IPS DF 6.9 (cell line): ENCODE results near the gene CERS4.
A peak's percentile ranks its signal among the peaks of the same experiment; 100 is the strongest.
"Not testable (repeated sequence)": the region's sequence is repeated elsewhere in the genome, so short reads cannot be mapped to it uniquely, and the experiment has no call there.

ENCODE experiments used
- DNase-seq: peaks from one replicate; pipeline ENCODE4 v3.0.0-alpha.2; 2013; ENCODE audit warnings: low read depth, low spot score
- H3K27ac ChIP-seq: one replicate; pipeline ENCODE4 v1.5.1; 2013; ENCODE audit warnings: low read length, control low read depth
- H3K27me3 ChIP-seq: 2 replicates; pipeline ENCODE4 v1.6.1; 2013; ENCODE audit warnings: mild to moderate bottlenecking, low read length; ENCODE audit not compliant: control insufficient read depth, insufficient read depth
- H3K36me3 ChIP-seq: 2 replicates; pipeline ENCODE4 v1.6.1; 2013; ENCODE audit warnings: low read length; ENCODE audit not compliant: control insufficient read depth, insufficient read depth
- H3K4me1 ChIP-seq: 2 replicates; pipeline ENCODE4 v1.6.1; 2013; ENCODE audit warnings: low read length; ENCODE audit not compliant: control insufficient read depth, insufficient read depth
- H3K4me3 ChIP-seq: 2 replicates; pipeline ENCODE4 v1.5.1; 2013; ENCODE audit warnings: mild to moderate bottlenecking, low read length
- H3K9me3 ChIP-seq: 2 replicates; pipeline ENCODE4 v1.6.1; 2013; ENCODE audit warnings: low read length, inconsistent platforms; ENCODE audit not compliant: control insufficient read depth, insufficient read depth
- WGBS: extraction: QIAGEN DNeasy Blood & Tissue Kit; methylation state at CpG from one replicate; pipeline ENCODE4 v1.1.7; 2013; ENCODE audit warnings: mixed read lengths, missing lambda C conversion rate; ENCODE audit not compliant: insufficient read length, insufficient coverage; 5-methylcytosine and 5-hydroxymethylcytosine counted together

Gene CERS4

DNA sequence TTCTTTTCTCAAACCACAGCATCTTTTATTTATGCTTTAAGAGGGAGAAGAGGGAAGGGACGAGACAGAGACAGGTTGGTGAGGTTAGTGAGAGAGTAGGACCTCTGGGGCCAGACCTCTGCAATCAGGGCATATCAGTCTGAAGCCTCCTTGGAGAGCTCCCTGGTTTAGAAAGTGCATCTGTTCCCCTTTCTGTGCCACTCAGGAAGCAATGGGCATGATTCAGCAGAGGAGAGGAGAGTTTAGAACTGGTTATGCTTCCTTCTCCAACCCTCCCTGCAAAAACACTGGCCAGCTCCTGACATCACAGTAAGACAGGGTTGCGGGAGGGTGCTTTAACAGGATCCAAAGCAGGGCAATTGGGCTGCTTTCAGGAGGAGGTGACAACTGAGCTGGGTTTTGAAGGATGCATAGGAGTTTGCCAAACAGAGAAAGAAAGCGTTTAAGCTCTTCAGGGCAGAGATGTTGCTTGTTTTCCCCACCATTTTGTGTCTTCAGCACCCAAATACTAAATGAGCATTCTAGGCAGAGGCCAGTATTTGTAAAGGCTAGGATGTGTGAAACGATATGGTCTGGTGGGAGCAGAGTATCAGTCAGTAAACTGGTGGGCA is 33.1 kb downstream of the CERS4 start:
- Histone ChIP-seq H3K27ac (no peak overlapping the region), H3K9me3 (no peaks in the 10 kb centered on the region), H3K4me3 (no peak overlapping the region), H3K4me1 (peaks cover 5% of the 10 kb centered on the region; the same call in 1 of the 2 replicates), H3K36me3 (no peaks in the 10 kb centered on the region), H3K27me3 (no peaks in the 10 kb centered on the region)
- no peak for DNase-seq
- no CpG with 5 or more reads among the region's 4 CpGs for WGBS

DNA sequence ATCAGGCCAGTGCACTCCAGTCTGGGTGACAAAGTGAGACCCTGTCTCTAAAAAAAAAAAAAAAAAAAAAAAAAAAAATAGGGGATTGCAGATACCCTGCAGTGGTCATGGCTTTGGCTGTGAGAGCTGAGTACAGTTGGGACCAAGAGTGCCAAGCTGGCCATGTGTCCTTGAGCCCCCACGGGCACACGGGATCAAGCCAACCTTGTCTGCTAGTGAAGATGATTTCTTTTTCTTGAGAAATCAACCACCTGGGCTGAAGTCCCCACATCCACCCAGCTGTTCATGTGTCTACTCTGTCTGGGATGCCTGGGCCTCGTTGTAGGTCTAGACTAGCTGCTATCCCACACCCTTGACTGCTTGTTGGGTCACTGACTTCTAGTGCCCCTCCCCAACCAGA is 34.0 kb downstream of the CERS4 start:
- H3K4me1 ChIP-seq: peaks cover 5% of the 10 kb centered on the region; the same call in 1 of the 2 replicates
- no peak overlapping the region for H3K4me3 ChIP-seq
- H3K9me3 ChIP-seq: no peaks in the 10 kb centered on the region
- no peak overlapping the region for H3K27ac ChIP-seq
- WGBS: no CpG with 5 or more reads among the region's 3 CpGs
- DNase-seq: no peak
- H3K36me3 ChIP-seq: no peaks in the 10 kb centered on the region
- H3K27me3 ChIP-seq: no peaks in the 10 kb centered on the region

DNA sequence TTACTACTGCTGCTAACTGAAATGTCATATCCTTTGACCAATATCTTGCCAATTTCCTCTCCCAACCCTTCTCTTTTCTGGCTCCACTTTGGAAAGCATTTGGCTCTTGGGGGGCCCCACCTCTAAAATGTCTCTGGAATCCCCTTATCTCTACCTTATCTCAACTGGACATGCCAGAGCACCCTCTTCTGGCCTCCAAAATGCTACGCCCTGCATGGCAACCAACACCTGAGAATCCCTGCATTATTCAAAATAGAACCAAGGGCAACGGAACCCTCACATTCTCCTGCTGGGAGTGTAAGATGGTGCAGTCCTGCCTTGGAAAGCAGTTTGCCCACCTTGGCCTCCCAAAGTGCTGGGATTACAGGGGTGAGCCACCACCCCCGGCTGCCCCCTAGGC is 35.3 kb downstream of the CERS4 start:
- Histone ChIP-seq H3K27ac (no peak overlapping the region), H3K4me3 (no peak overlapping the region), H3K4me1 (peaks cover 5% of the 10 kb centered on the region; the same call in 1 of the 2 replicates), H3K36me3 (no peaks in the 10 kb centered on the region), H3K9me3 (no peaks in the 10 kb centered on the region), H3K27me3 (no peaks in the 10 kb centered on the region)
- no peak for DNase-seq
- no CpG with 5 or more reads among the region's 3 CpGs for WGBS

DNA sequence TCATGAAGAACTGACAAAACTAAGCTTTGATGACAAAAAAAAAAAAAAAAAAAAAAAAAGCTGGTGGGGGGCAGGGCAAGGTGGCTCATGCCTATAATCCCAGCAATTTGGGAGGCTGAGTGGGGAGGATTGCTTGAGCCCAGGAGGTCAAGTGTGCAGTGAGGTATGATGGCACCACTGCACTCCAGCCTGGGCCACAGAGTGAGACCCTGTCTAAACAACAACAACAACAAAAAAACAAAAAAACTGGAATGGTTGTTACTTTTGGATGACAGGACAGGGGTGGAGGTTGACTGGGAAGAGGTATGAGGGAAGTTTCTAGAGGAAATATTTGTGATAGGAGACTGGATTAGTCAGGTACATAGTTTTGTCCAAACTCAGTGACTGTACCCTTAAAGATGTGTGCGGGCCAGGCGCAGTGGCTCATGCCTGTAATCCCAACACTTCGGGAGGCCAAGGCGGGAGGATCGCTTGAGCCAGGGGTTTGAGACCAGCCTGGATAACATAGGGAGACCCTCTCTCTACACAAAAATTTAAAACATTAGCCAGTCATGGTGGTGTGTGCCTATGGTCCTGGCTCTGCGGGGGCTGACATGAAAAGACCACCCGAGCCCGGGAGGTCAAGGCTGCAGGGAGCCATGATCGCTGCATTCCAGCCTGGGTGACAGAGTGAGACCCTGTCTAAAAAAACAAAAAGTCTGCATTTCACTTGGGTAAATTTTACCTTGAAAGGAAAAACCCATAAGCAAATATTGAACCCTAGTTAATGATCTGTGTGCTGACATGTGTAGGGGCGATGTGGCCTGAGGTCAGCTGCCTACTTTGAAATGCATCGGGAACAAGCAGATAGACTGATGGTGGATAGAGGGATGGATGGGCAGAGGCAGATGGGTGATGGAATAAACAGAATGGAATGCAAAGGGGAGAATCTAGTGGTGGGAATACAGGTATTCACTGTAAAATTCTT is 37.0 kb downstream of the CERS4 start:
- no peaks in the 10 kb centered on the region for H3K36me3 ChIP-seq
- no peak overlapping the region for H3K27ac ChIP-seq
- no peak overlapping the region for H3K4me3 ChIP-seq
- H3K27me3 ChIP-seq: no peaks in the 10 kb centered on the region
- no CpG with 5 or more reads among the region's 11 CpGs for WGBS
- no peaks in the 10 kb centered on the region for H3K9me3 ChIP-seq
- H3K4me1 ChIP-seq: no peaks in the 10 kb centered on the region
- no peak for DNase-seq

DNA sequence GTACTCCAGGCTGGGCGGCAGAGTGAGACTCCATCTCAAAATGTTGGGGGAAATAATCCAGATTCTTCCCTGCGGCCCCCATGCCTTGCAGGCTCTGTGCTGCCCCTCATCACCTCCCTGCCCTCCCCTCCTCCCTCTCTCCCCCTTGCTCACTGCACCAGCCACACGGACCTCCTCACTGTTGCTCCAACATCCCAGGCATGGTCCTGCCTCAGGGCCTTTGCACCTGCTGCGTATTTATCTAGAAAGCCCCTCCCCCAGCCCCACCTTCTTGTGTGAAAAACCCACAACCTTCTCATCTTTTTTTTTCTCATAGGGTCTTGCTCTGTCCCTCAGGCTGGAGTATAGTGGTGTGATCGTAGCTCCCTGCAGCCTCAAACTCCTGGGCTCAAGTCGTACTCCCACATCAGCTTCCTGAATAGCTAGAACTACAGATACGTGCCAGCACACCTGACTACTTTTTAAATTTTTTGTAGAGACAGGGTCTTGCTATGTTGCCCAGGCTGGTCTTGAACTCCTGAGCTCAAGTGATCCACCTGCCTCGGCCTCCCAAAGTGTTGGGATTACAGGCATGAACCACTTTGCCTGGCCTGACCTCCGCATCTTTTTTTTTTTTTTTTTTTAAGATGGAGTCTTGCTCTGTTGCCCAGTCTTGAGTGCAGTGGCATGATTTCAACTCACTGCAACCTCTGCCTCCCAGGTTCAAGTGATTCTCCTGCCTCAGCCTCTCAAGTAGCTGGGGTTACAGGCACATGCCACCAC is 38.1 kb downstream of the CERS4 start:
- not testable (repeated sequence) for H3K9me3 ChIP-seq, DNase-seq, H3K4me1 ChIP-seq, H3K36me3 ChIP-seq, H3K4me3 ChIP-seq, H3K27ac ChIP-seq, H3K27me3 ChIP-seq
- WGBS: no CpG with 5 or more reads among the region's 9 CpGs

DNA sequence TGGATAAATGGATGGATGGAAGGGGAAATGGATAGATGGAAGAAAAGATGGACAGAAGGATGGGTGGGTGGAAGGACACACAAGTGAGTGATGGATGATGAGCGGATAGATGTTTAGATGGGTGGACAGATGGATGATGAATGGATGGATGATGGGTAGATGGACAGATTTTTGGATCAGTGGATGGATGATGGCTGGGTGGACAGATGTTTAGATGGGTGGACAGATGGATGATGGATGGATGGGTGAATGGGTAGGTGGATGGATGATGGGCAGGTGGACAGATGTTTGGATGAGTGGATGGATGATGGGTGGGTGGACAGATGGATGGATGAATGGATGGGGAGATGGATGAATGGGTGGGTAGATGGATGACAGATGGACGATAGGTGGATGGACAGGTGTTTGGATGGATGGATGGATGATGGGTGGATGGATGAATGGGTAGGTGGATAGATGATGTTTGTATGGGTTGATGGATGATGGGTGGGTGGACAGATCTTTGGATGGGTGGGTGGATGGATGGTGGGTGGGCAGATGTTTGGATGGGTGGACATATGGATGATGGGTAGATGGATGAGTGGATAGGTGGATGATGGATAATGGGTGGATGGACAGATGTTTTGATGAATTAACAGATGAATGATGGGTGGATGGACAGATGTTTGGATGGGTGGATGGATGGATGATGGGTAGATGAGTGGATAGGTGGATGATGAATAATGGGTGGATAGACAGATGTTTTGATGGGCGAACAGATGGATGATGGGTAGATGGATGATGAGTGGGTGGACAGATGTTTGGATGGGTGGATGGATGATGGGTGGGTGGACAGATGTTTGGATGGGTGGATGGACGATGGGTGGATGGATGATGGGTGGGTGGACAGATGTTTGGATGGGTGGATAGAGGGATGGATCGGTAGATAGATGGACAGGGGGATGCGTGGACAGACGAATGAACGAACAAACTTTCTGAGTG is 39.5 kb downstream of the CERS4 start:
- H3K4me3 ChIP-seq: no peak overlapping the region
- peaks cover 1% of the 10 kb centered on the region; the same call in 1 of the 2 replicates for H3K4me1 ChIP-seq
- DNase-seq: no peak
- no peaks in the 10 kb centered on the region for H3K27me3 ChIP-seq
- WGBS: 100% methylated on average over 4 of the region's 8 CpGs
- H3K9me3 ChIP-seq: no peaks in the 10 kb centered on the region
- no peaks in the 10 kb centered on the region for H3K36me3 ChIP-seq
- no peak overlapping the region for H3K27ac ChIP-seq

DNA sequence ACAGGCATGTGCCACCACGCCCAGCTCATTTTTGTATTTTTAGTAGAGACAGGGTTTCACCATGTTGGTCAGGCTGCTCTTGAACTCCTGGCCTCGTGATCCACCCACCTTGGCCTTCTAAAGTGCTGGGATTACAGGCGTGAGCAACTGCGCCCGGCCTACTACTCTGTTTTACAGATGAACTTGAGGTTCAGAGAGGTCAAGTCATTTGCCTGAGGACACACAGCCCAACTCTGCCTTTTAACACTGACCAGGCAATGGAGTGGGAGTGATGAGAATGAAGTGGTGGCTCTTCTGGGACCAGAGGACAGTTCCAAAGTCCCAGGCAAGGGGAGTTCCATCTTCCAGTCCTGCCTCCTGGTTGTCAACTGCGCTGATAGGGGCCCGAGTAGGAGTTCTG is 41.4 kb downstream of the CERS4 start:
- Histone ChIP-seq H3K9me3 (no peaks in the 10 kb centered on the region), H3K27ac (no peak overlapping the region), H3K36me3 (0 out of 2 replicates have a peak, but pooled peaks cover 7% of the 10 kb centered on the region), H3K27me3 (no peaks in the 10 kb centered on the region), H3K4me3 (no peak overlapping the region), H3K4me1 (peaks cover 1% of the 10 kb centered on the region; the same call in 1 of the 2 replicates)
- no peak for DNase-seq
- no CpG with 5 or more reads among the region's 7 CpGs for WGBS

DNA sequence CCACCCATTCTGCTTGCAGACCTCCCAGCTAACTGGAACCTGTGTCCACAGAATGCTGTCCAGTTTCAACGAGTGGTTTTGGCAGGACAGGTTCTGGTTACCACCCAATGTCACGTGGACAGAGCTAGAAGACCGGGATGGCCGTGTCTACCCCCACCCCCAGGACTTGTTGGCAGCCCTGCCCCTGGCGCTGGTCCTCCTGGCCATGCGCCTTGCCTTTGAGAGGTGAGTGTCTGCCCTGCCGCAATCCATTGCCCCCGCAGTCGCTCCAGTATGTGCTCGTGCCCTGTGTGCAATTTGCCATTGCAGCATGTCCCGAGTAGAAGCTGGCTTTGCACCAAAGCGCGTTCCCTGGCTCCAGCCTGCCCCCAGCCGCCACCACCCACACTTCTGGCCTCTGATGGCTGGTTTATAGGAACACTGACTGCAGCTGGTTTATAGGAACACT is 41.9 kb downstream of the CERS4 start:
- no CpG with 5 or more reads among the region's 14 CpGs for WGBS
- H3K4me3 ChIP-seq: no peak overlapping the region
- no peak for DNase-seq
- no peaks in the 10 kb centered on the region for H3K9me3 ChIP-seq
- no peak overlapping the region for H3K27ac ChIP-seq
- peaks cover 11% of the 10 kb centered on the region for H3K36me3 ChIP-seq
- H3K4me1 ChIP-seq: peaks cover 1% of the 10 kb centered on the region; the same call in 1 of the 2 replicates
- no peaks in the 10 kb centered on the region for H3K27me3 ChIP-seq

DNA sequence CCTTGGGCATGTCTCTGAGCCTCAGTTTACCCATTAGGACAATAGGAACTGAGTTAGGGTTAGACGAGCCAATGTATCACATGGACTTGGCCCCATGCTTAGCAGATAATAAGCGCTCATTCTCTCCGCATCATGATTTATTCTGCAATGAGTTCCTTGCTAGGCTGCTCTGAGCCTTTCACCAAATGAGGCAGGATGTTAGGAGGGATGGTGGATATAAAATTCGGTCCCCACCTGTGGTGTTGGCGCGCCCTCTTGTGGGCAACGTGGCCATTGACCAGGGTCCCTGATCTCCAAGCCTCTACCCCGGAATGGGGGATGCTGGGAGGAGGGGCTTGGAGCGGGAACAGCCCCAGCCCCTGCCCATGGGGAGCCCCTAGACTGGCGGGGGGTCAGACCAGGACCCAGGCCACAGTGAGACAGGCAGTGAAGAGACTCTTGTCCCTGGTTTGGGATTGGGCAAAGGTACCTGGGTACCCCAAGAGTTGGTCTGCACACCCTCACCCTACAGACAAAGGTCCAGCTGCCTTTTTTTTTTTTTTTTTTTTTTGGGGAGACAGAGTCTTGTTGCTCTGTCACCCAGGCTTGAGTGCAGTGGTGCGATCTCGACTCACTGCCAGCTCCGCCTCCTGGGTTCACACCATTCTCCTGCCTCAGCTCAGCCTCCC is 43.9 kb downstream of the CERS4 start:
- no CpG with 5 or more reads among the region's 13 CpGs for WGBS

More for the DNA sequence above, 43.9 kb downstream of the CERS4 start:
- DNase-seq: peak; percentile 70
- peaks cover 19% of the 10 kb centered on the region for H3K36me3 ChIP-seq
- no peak overlapping the region for H3K27ac ChIP-seq
- no peaks in the 10 kb centered on the region for H3K27me3 ChIP-seq
- peaks cover 4% of the 10 kb centered on the region for H3K4me1 ChIP-seq
- H3K4me3 ChIP-seq: no peak overlapping the region
- H3K9me3 ChIP-seq: no peaks in the 10 kb centered on the region
